ENCODE data around the gene RUVBL1. TPM values are rescaled to one million over a fixed set of nuclear protein-coding genes. Genes with fewer than 3 reads are reported as not detected.
A peak's percentile ranks its signal among the peaks of the same experiment; 100 is the strongest.

Gene RUVBL1
- total RNA-seq, 2 donors from 2014 or later = 81.2 to 91.1 TPM

GRCh38 chr3:128166971-128167453 is 43.4 kb upstream of the RUVBL1 start:
- DNase-seq = no peak
- Histone ChIP-seq H3K36me3 (ENCODE audit: control insufficient read depth, insufficient read depth, low read length) (no peaks in the 10 kb centered on the region), H3K9ac (ENCODE audit: extremely low read depth, low read length, poor library complexity, severe bottlenecking) (no peak overlapping the region), H3K27ac (ENCODE audit: low read depth, low read length) (peak overlapping the region; percentile 88), H3K4me3 (ENCODE audit: low read length) (no peak overlapping the region), H3K4me1 (ENCODE audit: control insufficient read depth, insufficient read depth, low read length) (peaks cover 9% of the 10 kb centered on the region), H3K9me3 (ENCODE audit: control insufficient read depth, low read length) (no peaks in the 10 kb centered on the region), H3K27me3 (ENCODE audit: control insufficient read depth, insufficient read depth, low read length, poor library complexity, severe bottlenecking) (no peaks in the 10 kb centered on the region)
- WGBS, 2 experiments (ENCODE audit: insufficient coverage in 1 of 2, insufficient read length in 1 of 2) = 88 to 91% methylated on average over 4 to 5 of the region's 5 CpGs
- Mint-ChIP-seq H3K27me3 (ENCODE audit: insufficient read depth) (peaks cover 3% of the 10 kb centered on the region), H3K27ac (no peak overlapping the region), H3K36me3 (ENCODE audit: low read depth) (no peaks in the 10 kb centered on the region), H3K4me3 (no peak overlapping the region), H3K9me3 (no peaks in the 10 kb centered on the region), H3K4me1 (peaks cover 19% of the 10 kb centered on the region)
- TF ChIP-seq CTCF (conservative IDR thresholded peaks at IDR 0.05) = no peak

- no peaks in the 10 kb centered on the region for H3K36me3 Mint-ChIP-seq (ENCODE audit: low read depth)
- peaks cover 9% of the 10 kb centered on the region for H3K4me1 ChIP-seq (ENCODE audit: control insufficient read depth, insufficient read depth, low read length)
Observed at GRCh38 chr3:128163432-128163831, 39.8 kb upstream of the RUVBL1 start.

GRCh38 chr3:128160661-128161060 is 37.0 kb upstream of the RUVBL1 start:
- Histone ChIP-seq H3K27me3 (ENCODE audit: control insufficient read depth, insufficient read depth, low read length, poor library complexity, severe bottlenecking) (no peaks in the 10 kb centered on the region), H3K36me3 (ENCODE audit: control insufficient read depth, insufficient read depth, low read length) (peaks cover 13% of the 10 kb centered on the region), H3K4me1 (ENCODE audit: control insufficient read depth, insufficient read depth, low read length) (no peaks in the 10 kb centered on the region), H3K9ac (ENCODE audit: extremely low read depth, low read length, poor library complexity, severe bottlenecking) (no peak overlapping the region), H3K27ac (ENCODE audit: low read depth, low read length) (no peak overlapping the region), H3K9me3 (ENCODE audit: control insufficient read depth, low read length) (peaks cover 19% of the 10 kb centered on the region), H3K4me3 (ENCODE audit: low read length) (no peak overlapping the region)
- H3K9me3 Mint-ChIP-seq = no peaks in the 10 kb centered on the region
- H3K4me1 Mint-ChIP-seq = peaks cover 17% of the 10 kb centered on the region
- H3K27me3 Mint-ChIP-seq (ENCODE audit: insufficient read depth) = peaks cover 10% of the 10 kb centered on the region
- 100% methylated on average over 4 of the region's 5 CpGs; no CpG with 5 or more reads in 1 of the 2 experiments for WGBS, 2 experiments (ENCODE audit: insufficient coverage in 1 of 2, insufficient read length in 1 of 2)
- H3K4me3 Mint-ChIP-seq = no peak overlapping the region
- H3K36me3 Mint-ChIP-seq (ENCODE audit: low read depth) = peaks cover 24% of the 10 kb centered on the region
- H3K27ac Mint-ChIP-seq = no peak overlapping the region
- DNase-seq = no peak
- no peak for TF ChIP-seq CTCF (conservative IDR thresholded peaks at IDR 0.05)

More at GRCh38 chr3:128163432-128163831, 39.8 kb upstream of the RUVBL1 start:
- H3K27ac Mint-ChIP-seq = no peak overlapping the region
- H3K4me3 ChIP-seq (ENCODE audit: low read length) = no peak overlapping the region
- 87 to 91% methylated on average over 5 of the region's 5 CpGs for WGBS, 2 experiments (ENCODE audit: insufficient coverage in 1 of 2, insufficient read length in 1 of 2)
- H3K9me3 ChIP-seq (ENCODE audit: control insufficient read depth, low read length) = no peaks in the 10 kb centered on the region
- H3K4me3 Mint-ChIP-seq = no peak overlapping the region
- DNase-seq = no peak
- peaks cover 3% of the 10 kb centered on the region for H3K36me3 ChIP-seq (ENCODE audit: control insufficient read depth, insufficient read depth, low read length)
- peaks cover 8% of the 10 kb centered on the region for H3K27me3 Mint-ChIP-seq (ENCODE audit: insufficient read depth)
- no peak for TF ChIP-seq CTCF (conservative IDR thresholded peaks at IDR 0.05)
- no peaks in the 10 kb centered on the region for H3K27me3 ChIP-seq (ENCODE audit: control insufficient read depth, insufficient read depth, low read length, poor library complexity, severe bottlenecking)
- H3K9ac ChIP-seq (ENCODE audit: extremely low read depth, low read length, poor library complexity, severe bottlenecking) = no peak overlapping the region
- H3K27ac ChIP-seq (ENCODE audit: low read depth, low read length) = no peak overlapping the region
- H3K9me3 Mint-ChIP-seq = no peaks in the 10 kb centered on the region
- H3K4me1 Mint-ChIP-seq = peaks cover 34% of the 10 kb centered on the region

Data from endodermal cell (in vitro differentiated cells).